SKM-1 (cell line): Measurements from ENCODE around the gene GABRG3.
"Not testable (repeated sequence)": the region's sequence is repeated elsewhere in the genome, so short reads cannot be mapped to it uniquely, and the experiment has no call there.

Experiments used
- DNase-seq: peaks from one replicate; lab custom pipeline; 2025; ENCODE audit not compliant: unreplicated experiment; lab: John Stamatoyannopoulos, UW

Gene GABRG3

DNA sequence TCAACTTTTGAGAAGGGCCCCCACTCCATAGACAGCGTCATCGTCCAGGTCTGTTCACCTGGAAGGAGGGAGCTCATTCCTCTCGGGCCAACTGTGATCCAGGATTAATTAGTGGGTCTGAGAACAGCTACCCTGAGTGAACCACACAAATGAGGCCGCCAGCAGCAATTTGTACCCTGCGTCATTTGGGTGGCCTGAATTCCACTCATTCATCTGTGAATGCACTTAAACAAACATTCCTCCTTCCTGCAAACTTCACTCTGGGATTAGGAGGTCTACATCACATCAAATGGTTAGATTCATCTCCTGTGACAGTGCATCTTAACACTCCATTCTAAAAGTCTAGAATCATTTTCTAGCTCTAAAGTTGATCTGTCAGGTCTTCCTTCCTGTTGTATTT lies 201.8 kb downstream of the GABRG3 start:
- DNase-seq = no peak

DNA sequence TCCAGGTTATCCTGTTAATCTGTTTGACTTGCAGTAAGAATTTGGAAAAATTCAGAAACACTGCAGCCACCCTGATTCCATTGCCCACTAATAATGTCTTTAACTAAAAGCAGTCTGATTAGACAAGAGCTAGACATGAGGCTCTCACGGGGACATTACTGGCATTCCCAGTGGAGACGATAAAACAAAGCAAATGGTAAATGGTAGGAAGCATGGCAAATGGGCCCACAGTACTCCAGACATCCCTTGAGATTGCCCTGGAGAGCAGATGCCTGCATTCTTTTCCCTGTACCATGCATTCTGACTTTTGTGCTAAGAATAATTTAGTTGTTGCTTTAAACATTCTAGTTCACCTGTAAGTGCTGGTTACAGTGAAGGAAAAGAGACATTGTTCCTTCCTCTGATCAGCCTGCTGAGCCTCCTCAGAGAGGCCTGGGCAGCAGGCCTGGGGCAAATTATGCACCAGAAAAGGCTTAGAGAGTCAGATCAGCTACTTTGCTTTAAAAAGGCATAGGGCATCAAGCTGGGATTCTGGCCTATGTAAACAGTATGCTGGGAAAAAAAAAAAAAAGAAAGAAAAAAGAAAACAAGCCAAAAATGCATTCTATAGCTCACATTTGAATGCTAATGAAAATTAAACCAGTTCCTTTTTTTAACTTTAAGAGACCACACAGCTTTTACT lies 204.6 kb downstream of the GABRG3 start:
- DNase-seq = no peak

DNA sequence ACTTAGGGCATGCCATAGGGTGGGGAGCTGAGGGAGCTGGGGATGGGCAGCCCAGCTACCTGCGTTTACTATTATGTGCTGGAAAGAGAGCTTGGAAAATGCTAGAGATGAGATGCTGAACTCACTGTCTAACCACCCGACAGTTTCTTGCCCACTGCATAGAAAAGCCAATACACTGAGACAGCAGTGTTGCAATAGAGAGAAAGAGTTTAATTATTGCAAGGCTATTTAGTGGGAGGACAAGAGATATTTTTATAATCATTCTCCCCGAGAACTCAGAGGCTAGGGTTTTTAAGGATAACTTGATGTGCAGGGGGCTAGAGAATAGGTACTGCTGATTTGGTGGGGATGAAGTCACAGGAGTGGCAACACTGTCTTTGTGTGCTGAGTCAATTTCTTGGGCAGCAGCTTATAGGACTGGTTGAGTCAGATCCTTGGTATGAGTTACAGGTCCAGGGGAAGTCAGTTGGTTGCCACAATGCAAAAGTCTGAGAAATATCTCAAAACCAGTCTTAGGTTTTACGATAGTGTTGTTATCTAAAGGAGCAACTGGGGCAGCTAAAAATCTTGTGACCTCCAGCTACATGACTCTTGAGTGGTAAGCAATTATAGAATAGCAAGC lies 205.9 kb downstream of the GABRG3 start:
- no peak for DNase-seq

DNA sequence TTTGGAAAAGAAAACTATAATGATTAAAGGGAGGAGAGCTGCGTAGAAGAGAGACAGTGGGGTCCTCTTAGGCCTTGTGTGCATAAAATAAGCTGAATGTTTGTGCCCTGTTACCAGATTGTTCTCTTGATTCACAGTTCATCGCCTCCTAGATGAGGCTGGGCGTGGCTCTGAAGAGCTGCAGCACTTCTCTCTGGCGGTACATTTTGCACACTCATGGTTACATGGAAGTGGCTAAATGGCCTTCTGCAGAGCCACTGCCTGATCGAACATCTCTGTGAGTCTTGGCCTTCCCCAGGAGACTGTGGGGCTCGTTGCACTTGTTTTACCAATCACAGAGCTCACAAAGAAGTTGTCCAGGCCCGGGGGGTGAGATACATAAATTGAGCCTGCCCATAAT lies 208.8 kb downstream of the GABRG3 start:
- no peak for DNase-seq

DNA sequence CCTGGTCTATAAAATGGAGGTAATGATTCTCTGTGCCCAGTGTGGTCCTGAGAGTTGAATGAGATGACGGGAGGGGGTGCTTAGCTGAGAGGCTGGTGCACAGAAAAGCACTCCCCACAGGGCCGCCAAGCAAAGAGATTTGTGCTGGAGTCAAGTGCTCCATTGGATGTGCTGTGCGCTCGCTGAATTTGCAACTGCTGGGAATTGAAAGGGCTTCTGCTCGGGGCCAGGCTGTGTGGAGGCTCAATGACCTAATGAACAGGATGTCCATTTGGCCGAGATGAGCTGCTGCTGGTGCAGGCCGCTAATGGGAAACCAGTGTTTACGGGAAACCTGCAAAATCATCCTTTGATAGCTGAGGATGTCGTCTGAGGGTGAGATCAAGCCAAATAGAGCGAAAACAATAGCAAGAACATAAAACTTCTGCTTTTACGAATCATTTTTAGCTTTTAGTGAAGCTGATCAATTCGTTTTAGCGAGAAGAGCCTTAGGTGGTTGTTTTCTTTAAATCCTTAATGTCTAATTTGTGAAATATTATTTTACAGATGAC lies 211.7 kb downstream of the GABRG3 start:
- no peak for DNase-seq

DNA sequence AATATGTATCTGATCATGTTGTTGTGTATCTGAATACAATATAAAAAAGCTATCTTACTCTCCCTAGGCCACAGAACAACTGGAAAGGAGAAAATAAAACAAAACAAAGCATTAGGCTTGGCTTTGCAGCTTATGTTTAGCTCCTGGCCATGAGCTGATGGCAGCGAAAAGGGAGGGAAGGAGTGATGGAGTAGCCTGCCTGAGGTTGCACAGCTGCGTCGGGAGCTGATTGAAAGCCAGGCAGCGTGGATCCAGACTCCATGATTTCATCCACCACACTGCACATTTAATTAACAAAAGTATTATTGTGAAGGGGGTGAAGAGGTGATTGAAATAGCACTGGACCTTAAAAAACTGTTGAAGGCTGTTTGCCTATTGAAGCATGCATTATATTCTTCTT lies 212.2 kb downstream of the GABRG3 start:
- no peak for DNase-seq

DNA sequence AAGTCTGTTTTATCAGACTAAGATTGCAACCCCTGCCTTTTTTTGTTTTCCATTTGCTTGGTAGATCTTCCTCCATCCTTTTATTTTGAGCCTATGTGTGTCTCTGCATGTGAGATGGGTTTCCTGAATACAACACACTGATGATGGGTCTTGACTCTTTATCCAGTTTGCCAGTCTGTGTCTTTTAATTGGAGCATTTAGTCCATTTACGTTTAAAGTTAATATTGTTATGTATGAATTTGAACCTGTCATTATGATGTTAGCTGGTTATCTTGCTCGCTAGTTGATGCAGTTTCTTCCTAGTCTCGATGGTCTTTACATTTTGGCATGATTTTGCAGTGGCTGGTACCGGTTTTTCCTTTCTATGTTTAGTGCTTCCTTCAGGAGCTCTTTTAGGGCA lies 220.5 kb downstream of the GABRG3 start:
- not testable (repeated sequence) for DNase-seq

DNA sequence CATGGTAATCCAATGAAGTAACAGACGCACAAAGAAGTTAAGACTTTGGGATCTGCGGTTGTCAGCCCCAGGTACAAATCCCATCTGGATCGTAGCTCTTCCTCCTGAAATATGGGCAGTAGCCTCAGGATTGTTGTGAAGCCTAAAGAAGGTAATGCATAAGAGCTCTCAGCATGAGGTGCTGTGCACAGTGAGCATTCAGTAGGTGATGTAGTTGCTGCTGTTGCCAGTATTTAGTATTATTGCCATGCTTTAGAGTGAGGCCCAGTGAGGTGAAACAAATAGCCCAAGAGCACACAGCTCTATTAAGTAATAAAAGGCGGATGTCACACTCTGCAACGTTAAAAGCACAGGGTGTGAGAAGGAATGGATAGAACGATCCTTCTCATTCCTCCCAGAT lies 225.7 kb downstream of the GABRG3 start:
- DNase-seq = no peak

DNA sequence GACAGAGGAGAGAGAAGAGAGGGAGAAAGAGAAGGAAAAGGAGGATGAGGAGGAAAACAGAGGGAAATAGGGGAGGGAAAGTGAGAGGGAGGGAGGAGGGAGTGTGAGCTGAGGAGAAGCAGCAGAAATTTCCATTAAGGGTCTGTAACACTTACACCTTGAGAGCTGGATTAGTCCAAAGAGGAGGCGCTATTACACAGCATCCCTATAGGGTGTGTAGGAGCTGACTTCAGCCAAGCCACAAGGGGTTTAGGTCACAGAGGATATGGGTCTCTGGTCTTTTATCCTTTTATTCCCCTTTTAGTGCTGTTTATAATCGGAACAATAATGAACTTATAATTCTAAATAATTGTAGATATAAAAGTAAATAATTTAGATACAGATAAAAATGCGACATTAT lies 230.4 kb downstream of the GABRG3 start:
- no peak for DNase-seq

DNA sequence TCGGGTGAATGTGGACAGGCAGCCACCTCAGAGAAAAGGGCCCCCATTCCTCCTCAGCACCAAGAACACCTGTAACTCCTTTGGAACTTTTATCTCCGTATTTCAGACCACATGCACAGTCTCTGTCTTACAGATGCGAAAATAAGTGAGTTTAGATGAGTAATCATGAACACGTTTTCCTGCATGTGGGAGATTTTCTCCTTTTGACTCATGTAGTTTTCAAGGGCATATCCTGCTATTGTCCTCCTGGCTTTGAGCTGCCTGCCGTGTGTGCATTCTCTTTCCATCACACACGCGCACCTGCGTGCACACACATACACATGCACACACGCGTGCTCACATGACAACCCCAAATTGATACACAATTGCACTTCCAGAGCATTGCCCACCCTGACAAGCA lies 239.2 kb downstream of the GABRG3 start:
- no peak for DNase-seq

DNA sequence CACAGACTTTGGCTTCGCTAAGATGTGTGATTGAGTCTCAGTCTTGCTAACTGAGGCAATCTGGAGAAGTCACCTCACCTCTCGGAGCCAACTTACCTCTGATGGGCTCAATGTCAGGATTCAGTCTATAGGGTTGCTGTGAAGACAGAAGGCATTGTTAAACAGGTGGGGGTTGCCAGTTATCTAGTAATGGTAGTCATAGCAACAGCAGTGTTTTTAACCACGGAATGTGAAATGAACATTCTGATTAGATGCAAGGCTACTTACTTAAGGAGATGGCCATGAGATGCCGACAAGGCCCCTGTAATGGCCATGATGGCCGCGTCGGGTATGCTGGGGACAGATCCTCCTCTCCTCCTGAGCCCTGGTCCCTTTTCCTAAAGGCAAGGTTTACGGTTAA lies 243.1 kb downstream of the GABRG3 start:
- DNase-seq = no peak

DNA sequence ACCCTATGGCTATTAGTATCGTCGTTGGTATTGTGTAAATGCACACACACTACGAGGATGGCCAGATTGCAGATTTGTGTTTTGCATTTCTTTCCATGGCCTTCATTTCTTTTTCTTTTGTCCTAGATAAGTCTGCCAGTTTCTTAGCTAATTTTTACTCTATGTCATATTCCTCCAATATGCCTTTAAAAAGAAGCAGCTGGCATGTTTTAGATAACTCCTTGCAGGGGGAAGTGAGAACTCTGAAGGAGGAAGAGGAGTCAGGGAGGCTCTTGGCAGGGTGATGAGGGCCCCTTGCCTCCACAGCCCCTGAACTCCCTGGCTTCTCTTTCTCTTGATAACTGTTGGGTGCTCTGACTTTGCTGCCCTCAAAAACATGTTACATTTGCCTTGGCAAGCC lies 244.0 kb downstream of the GABRG3 start:
- DNase-seq = no peak

DNA sequence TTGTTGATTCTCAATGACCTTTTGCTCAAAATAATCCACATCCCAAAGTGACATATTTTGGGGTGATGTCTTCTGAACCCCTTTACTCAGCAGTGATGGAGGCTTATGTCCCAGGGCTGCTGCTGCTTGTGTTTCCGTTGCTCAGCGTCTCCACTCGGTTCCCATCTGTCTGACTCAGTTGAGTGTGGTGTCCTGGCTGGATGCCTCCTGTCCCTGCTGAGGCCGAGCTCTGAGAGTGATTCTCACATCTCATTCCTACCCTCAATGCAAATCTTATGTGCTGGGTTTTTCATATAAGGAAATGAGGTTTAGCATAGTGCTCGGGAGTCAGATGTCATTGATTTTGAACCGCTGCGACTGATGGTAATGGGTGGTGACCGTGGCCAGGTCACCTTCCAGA lies 247.4 kb downstream of the GABRG3 start:
- DNase-seq = no peak

DNA sequence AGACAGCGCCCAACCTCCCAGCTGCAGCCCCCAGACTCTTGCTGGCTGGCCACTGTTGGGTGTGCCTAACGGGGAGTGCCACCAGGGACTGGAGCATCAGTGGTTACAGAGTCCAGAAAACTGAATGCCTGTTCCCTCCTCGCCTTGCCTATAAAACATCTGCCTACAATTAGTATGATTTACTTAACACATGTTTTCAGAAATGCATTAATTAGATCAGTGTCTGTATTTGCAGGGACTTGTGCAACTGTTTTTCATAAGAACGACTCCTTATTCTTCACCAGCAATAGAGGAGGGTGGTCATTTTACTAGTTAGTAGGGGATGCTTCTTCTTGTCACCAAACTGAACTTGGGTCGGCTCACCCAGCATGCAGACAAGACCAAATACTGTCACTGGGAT lies 248.7 kb downstream of the GABRG3 start:
- no peak for DNase-seq

DNA sequence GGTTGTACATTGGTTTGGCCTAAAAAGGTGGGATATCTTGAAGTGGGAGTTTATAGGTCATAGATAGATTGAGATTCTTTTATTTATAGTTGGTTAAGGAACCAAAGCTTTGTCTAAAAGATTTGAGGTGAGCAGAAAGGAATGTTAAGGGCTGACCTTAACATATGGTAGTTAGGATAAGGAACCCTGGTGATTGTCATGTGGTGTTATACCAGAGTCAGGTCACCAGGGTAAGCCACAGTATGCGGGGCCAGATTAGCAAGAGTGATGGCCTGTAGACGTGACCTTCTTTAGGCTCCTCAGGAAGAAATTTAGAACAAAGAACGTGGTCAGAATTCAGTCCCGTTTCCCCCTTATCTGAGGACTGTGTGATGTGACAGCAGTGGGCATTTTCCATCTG lies 249.2 kb downstream of the GABRG3 start:
- no peak for DNase-seq

DNA sequence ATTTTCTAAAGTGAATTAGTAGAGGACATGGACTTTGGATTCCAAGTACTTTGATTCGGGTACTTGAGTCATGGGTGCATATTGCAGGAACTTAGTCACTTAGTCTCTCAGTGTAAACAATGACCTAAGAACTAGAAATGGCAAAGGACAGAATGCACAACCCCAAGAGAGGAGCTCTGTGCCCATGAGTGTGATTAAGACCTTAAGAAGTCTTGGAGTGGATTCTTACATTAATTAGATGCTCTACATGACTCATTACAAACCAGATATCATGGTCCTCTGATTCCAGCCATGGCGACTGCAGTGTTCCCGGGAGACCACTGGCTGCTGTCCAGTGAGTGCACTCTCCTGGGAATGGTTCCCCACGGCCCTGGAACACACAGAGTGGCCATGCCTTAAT lies 251.5 kb downstream of the GABRG3 start:
- DNase-seq = no peak

DNA sequence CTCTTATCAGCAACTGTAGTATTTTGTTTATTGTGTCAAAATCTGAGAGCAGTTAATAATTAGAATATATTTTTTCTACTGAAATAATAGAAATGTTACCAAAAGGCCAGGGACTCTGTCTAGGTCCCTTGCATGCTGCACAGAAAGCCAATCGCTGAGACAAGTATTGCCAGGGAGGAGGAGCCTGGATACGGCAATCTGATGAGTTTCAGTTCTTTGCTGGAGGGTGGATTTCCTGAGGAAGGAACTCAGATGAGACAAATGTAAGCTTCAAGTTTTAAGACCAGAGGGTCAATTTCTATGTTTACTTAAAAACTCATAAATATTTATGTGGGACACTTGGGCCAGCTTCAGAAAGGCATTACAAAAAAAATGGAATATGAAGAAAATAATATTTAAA lies 252.2 kb downstream of the GABRG3 start:
- no peak for DNase-seq

DNA sequence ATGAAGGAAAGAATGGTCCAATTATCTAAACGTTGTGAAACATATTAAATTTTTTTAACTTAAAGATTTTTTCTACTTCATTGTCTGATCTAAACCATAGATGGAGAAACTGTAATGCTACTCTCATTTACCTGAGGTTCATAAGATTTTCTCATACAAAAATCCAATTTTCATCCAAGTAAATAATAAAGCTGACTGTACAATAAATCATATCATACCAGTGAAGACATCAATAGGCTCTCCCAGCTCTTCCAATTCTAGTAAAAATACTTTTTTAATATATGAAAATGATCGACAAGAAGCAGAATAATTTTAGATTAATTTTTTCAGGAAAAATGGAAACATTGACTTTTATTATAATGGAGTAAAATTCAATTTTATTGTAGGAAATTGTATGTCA lies 260.8 kb downstream of the GABRG3 start:
- DNase-seq = no peak

DNA sequence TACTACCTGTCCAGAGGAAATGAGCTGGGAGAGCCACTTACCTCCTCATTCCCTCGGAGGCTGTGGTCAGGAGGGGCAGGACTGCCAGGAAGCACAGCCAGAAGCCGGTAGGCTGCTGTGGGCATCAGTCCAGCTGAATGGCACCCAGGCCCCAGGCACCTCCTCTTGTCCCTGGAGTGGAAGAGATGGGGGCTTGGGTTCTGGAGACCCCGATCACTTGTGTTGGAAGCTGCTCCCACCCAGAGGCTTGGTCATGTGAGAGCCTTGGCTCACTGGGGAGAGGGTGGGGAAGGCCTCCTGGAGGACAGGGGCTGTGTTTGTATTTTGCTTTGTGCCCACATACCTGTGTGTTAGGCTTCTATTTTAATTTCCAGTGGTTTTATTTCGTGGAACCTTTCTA lies 261.9 kb downstream of the GABRG3 start:
- no peak for DNase-seq

DNA sequence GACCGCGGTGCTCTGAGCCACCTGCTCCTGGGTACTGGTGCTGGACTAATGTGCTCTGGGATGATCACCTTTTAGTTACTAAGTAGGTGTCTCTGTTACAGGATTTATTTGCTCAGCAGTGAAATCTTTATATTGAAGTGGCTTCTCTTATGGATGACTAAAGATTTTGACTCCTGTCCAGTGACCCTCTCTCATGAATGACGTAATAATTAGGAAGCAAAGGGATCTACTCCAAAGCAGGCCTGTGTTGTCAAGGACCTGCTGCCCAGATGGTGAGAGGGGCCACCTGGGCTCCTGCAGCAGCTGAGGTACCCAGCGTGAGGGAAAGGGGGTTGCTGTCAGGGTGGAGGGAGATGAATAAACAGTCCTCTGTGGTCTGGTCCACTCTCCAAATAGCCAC lies 263.6 kb downstream of the GABRG3 start:
- no peak for DNase-seq

DNA sequence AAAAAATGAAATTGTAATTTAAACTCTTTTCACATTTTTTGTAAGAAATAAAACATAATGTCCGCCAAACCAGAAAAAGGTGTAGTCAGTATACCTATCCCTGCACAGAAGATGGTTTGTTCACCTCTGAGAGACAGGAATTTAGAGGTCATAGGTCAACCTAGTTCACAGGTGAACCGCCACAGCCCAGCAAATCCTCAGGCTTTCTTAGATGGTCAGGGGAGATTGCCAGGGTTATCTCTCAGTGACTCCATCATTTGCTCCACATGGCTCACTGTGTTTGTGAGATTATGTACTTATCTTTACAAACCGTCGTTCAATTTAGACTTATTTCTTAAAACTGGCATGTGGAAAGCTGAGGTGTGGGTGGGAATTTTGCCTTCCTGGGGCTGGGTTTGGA lies 264.2 kb downstream of the GABRG3 start:
- DNase-seq = no peak

DNA sequence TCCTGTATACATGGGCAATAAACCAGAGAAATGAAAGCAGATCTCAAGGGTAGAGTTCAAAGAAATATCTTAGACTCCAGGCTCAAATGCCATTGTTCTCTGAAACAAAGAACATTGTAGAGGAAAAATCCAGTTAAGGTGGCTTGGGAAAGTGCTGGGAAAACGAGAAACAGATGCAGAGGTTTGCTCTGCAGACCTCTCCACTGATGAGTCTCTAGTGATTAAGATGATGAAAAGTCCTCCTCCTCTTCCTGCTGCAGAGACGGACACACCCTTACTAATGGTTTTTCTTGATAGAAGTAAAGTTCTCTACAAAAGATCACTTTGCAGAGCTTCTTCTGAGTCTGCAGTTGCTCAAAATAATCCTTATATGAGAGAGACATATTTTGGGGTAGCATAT lies 264.7 kb downstream of the GABRG3 start:
- no peak for DNase-seq
